GM19397 (cell line): ENCODE data around the gene HARS1.
A peak's percentile ranks its signal among the peaks of the same experiment; 100 is the strongest.
"Not testable (repeated sequence)": the region's sequence is repeated elsewhere in the genome, so short reads cannot be mapped to it uniquely, and the experiment has no call there.

Experiments
- ATAC-seq: cut with Tn5 transposase; IDR thresholded peaks from one replicate; pipeline ENCODE4 v1.9.1; 2021; ENCODE audit warnings: mild to moderate bottlenecking, moderate library complexity; ENCODE audit not compliant: unreplicated experiment

Gene HARS1

GRCh38 chr5:140634103-140634502 is 57.1 kb downstream of the HARS1 start:
- ATAC-seq: no peak

- ATAC-seq: no peak
These were observed 57.7 kb downstream of the HARS1 start for GRCh38 chr5:140633501-140633900.

DNA sequence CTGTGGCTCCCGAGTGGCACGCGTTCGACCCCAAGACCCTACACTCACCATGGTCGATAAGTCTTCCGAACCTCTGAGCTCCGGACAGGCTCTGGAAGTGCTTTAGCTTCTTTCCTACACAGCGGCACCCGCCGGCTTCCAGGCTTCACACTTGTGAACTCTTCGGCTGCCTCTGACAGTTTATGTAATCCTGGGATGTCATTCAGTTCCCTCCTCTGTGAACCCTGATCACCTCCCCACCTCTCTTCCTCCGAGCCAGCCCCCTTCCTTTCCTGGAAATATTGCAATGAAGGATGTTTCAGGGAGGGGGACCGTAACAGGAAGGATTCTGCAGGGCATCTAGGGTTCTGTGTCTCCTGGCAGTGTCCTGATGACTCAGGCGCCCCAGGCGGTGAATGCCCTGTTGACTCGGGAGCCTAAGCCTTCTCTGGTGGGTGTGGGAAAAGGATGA is 58.1 kb downstream of the HARS1 start, which contains the start of gene CD14:
Gene CD14, minus strand, starts transcription at position 155 of the 451 bp plus-strand sequence. Its CDS starts 104 bp downstream, at position 51.
- no peak for ATAC-seq

DNA sequence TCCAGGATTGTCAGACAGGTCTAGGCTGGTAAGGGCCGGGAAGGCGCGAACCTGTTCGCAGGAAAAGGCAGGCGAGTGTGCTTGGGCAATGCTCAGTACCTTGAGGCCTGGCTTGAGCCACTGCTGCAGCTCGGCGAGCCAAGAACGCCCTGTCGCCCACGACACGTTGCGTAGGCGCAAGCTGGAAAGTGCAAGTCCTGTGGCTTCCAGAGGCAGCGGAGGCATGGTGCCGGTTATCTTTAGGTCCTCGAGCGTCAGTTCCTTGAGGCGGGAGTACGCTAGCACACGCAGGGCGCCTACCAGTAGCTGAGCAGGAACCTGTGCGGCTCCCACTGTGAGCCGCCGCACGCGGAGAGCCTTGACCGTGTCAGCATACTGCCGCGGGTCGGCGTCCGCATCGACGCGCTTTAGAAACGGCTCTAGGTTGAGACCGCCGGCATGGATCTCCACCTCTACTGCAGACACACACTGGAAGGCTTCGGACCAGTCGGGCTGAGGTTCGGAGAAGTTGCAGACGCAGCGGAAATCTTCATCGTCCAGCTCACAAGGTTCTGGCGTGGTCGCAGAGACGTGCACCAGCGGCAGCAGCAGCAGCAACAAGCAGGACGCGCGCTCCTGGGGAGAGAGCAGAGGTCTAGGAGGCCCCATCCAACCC is 58.7 kb downstream of the HARS1 start:
- peak; percentile 60 for ATAC-seq

DNA sequence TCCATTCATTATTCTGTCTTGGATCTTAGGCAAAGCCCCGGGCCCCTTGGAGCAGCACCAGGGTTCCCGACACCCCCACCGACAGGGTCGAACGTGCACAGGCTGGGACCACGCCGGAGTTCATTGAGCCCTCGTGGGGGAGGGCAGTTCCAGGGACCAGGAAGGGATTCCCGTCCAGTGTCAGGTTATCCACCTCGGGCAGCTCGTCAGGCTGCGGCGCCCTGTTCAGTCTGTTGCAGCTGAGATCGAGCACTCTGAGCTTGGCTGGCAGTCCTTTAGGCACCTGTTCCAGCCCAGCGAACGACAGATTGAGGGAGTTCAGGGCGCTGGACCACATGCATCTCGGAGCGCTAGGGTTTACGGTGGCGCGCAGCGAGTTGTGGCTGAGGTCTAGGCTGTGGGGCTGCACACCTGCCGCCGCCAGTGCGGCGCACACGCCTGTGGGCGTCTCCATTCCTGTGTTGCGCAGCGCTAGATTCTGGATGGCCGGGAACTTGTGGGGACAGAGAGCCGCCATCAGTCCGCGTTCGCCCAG is 59.3 kb downstream of the HARS1 start:
- peak; percentile 25 for ATAC-seq

- no peak for ATAC-seq
These were observed 60.1 kb downstream of the HARS1 start for GRCh38 chr5:140631036-140631417.

GRCh38 chr5:140630292-140631035 is 60.7 kb downstream of the HARS1 start:
- no peak for ATAC-seq

GRCh38 chr5:140628711-140629110 is 62.5 kb downstream of the HARS1 start:
- ATAC-seq: no peak

DNA sequence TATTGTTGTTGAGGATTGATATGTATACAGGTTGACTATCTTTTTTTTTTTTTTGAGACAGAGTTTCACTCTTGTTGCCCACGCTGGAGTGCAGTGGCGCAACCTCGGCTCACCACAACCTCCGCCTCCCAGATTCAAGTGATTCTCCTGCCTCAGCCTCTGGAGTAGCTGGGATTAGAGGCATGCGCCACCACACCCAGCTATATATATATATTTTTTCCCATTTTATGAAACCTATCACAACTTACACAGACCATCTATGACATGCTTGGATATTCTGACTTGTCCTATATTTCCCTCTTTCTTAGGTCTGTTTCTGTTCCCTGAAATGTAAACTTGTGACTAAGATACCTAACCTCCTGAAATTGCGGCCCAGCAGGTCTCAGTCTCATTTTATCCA is 63.2 kb downstream of the HARS1 start:
- no peak for ATAC-seq

DNA sequence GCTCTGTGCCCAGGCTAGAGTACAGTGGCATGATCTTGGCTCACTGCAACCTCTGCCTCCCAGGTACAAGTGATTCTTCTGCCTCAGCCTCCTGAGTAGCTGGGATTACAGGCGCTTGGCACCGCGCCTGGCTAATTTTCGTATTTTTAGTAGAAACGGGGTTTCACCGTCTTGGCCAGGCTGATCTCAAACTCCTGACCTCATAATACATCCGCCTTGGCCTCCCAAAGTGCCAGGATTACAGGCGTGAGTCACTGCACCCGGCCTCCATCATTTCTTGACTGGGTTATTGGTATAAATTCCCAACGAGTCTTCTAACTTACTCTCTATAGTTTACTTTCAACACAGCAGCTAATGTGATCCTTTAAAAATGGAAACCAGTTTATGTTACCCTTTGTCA is 66.3 kb downstream of the HARS1 start:
- ATAC-seq: not testable (repeated sequence)
